Endothelial cell (in vitro differentiated cells): Measurements from ENCODE around the gene CABS1. TPM values are rescaled to one million over a fixed set of nuclear protein-coding genes. Genes with fewer than 3 reads are reported as not detected.

Experiments
- DNase-seq: peaks from one replicate; pipeline ENCODE4 v3.0.0; 2021; ENCODE audit warnings: low spot score
- H3K27ac Mint-ChIP-seq: one replicate; pipeline ENCODE4 v1.8.0; 2021; ENCODE audit warnings: mixed read lengths, inconsistent platforms; ENCODE audit not compliant: unreplicated experiment
- H3K27me3 Mint-ChIP-seq: one replicate; pipeline ENCODE4 v1.8.0; 2021; ENCODE audit warnings: mild to moderate bottlenecking, moderate library complexity, mixed read lengths, inconsistent platforms; ENCODE audit not compliant: unreplicated experiment
- H3K36me3 Mint-ChIP-seq: one replicate; pipeline ENCODE4 v1.8.0; 2021; ENCODE audit warnings: mild to moderate bottlenecking, low read depth, mixed read lengths, inconsistent platforms; ENCODE audit not compliant: unreplicated experiment
- H3K4me1 Mint-ChIP-seq: one replicate; pipeline ENCODE4 v1.8.0; 2021; ENCODE audit warnings: mild to moderate bottlenecking, mixed read lengths, inconsistent platforms; ENCODE audit not compliant: unreplicated experiment
- H3K4me3 Mint-ChIP-seq: one replicate; pipeline ENCODE4 v1.8.0; 2021; ENCODE audit warnings: mild to moderate bottlenecking, mixed read lengths, inconsistent platforms; ENCODE audit not compliant: unreplicated experiment
- H3K9me3 Mint-ChIP-seq: one replicate; pipeline ENCODE4 v1.8.0; 2021; ENCODE audit warnings: mixed read lengths, inconsistent platforms; ENCODE audit not compliant: unreplicated experiment
- CTCF ChIP-seq: fragments of 200-600 bp; sonication (generic); IDR thresholded peaks from one replicate; pipeline ENCODE4 v1.5.0; 2021; ENCODE audit warnings: antibody characterized with exemption; ENCODE audit not compliant: unreplicated experiment
- long read RNA-seq: library from polyadenylated mRNA; unstranded; transcript quantifications from one replicate; pipeline ENCODE4 v2.0.0, GENCODE V29; 2020; ENCODE audit not compliant: unreplicated experiment
- total RNA-seq: library from RNA; stranded (reverse); fragmentation: NEBNext Ultra II Directional; extraction: Animal tissue kit (Norgen Biotek cat#: 25700); gene quantifications from one replicate; pipeline ENCODE4 v1.2.1, GENCODE V29; 2021; ENCODE audit not compliant: unreplicated experiment

Gene CABS1
- total RNA-seq = not detected
- long read RNA-seq = 0 reads

GRCh38 chr4:70334681-70335080 lies at the start of gene CABS1:
Gene CABS1, plus strand, starts transcription at chr4:70334981. Its CDS starts 59 bp downstream, at chr4:70335040.
- Mint-ChIP-seq H3K27ac (no peak within 1 kb of the TSS), H3K9me3 (no peaks in the 10 kb centered on the region), H3K36me3 (no peaks in the 10 kb centered on the region), H3K27me3 (no peaks in the 10 kb centered on the region), H3K4me1 (no peaks in the 10 kb centered on the region), H3K4me3 (no peak within 1 kb of the TSS)
- no peak for TF ChIP-seq CTCF
- no peak for DNase-seq

- Mint-ChIP-seq H3K27ac (no peak overlapping the region), H3K36me3 (no peaks in the 10 kb centered on the region), H3K9me3 (no peaks in the 10 kb centered on the region), H3K4me1 (no peaks in the 10 kb centered on the region), H3K27me3 (peaks cover 3% of the 10 kb centered on the region), H3K4me3 (no peak overlapping the region)
- DNase-seq = no peak
- no peak for TF ChIP-seq CTCF
Measured at GRCh38 chr4:70288651-70289050, 46.1 kb upstream of the CABS1 start.

GRCh38 chr4:70291341-70291740 lies 43.4 kb upstream of the CABS1 start:
- Mint-ChIP-seq H3K36me3 (no peaks in the 10 kb centered on the region), H3K27ac (no peak overlapping the region), H3K27me3 (no peaks in the 10 kb centered on the region), H3K4me1 (no peaks in the 10 kb centered on the region), H3K9me3 (no peaks in the 10 kb centered on the region), H3K4me3 (no peak overlapping the region)
- DNase-seq = no peak
- no peak for TF ChIP-seq CTCF

- H3K27me3 Mint-ChIP-seq = no peaks in the 10 kb centered on the region
- H3K4me3 Mint-ChIP-seq = no peak overlapping the region
- no peak for TF ChIP-seq CTCF
Measured at GRCh38 chr4:70297576-70297975, 37.2 kb upstream of the CABS1 start.

GRCh38 chr4:70298051-70298450 lies 36.7 kb upstream of the CABS1 start:
- Mint-ChIP-seq H3K4me1 (no peaks in the 10 kb centered on the region), H3K27ac (no peak overlapping the region), H3K36me3 (no peaks in the 10 kb centered on the region), H3K4me3 (no peak overlapping the region), H3K27me3 (no peaks in the 10 kb centered on the region), H3K9me3 (no peaks in the 10 kb centered on the region)
- DNase-seq = no peak
- TF ChIP-seq CTCF = no peak

More at GRCh38 chr4:70297576-70297975, 37.2 kb upstream of the CABS1 start:
- Mint-ChIP-seq H3K27ac (no peak overlapping the region), H3K4me1 (no peaks in the 10 kb centered on the region), H3K9me3 (no peaks in the 10 kb centered on the region), H3K36me3 (no peaks in the 10 kb centered on the region)
- DNase-seq = no peak
